ENCODE results near the gene SPTLC1. TPM values are rescaled to one million over a fixed set of nuclear protein-coding genes. Genes with fewer than 3 reads are reported as not detected.

SPTLC1 gene
- total and polyA plus RNA-seq, 2 experiments from 2014 or later = 54.8 to 100 TPM

GRCh38 chr9:92164975-92165374, 49.8 kb upstream of the SPTLC1 start (continued):
- TF ChIP-seq ZNF462 (CRISPR knock-in tag; IDR thresholded peaks at IDR 0.05) = no peak
- TF ChIP-seq POLR2AphosphoS5 (IDR thresholded peaks at IDR 0.05; ENCODE audit: low read depth) = no peak
- TF ChIP-seq EZH2 (IDR thresholded peaks at IDR 0.05; ENCODE audit: low read depth, unreplicated experiment) = no peak
- no peak for TF ChIP-seq STAT1 (IDR thresholded peaks at IDR 0.05; ENCODE audit: unreplicated experiment)
- no peak for TF ChIP-seq ETS1 (IDR thresholded peaks at IDR 0.05)
- TF ChIP-seq EZH2phosphoT487 (IDR thresholded peaks at IDR 0.05; ENCODE audit: unreplicated experiment) = no peak
- no peak for TF ChIP-seq JUNB (IDR thresholded peaks at IDR 0.05; ENCODE audit: unreplicated experiment)
- TF ChIP-seq ZNF331 (CRISPR knock-in tag; IDR thresholded peaks at IDR 0.05; ENCODE audit: low read depth) = no peak

DNA sequence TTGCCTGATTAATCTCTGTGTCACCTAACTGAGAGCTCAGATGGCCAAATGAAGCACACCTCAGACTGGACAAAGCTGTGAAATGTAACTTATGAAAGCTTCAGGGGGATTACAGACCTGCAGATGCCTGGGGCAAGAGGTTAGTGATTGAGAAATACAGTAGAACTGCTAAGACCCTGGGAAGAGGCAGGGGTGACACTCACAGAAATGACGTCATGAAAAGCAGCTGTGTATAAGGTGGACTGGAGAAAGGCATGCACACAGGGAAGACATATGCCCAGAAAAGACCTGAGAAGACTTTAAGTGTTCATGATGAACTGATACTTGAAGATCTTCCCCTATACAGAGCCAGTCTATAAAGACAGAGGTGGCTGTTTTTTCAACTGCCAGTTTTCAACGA, 49.3 kb upstream of the SPTLC1 start:
- Histone ChIP-seq H4K20me1 (replicated peaks; ENCODE audit: insufficient read depth) (no peaks in the 10 kb centered on the region), H3F3A (replicated peaks; ENCODE audit: low read depth) (no peaks in the 10 kb centered on the region), H3K4me3 (no peak overlapping the region), H3K36me3 (ENCODE audit: insufficient read depth) (no peaks in the 10 kb centered on the region), H2AFZ (no peak overlapping the region), H3K27ac (ENCODE audit: low read depth) (no peak overlapping the region), H3K4me2 (no peak overlapping the region), H3K79me2 (replicated peaks; ENCODE audit: insufficient read depth) (no peaks in the 10 kb centered on the region), H3K4me1 (ENCODE audit: insufficient read depth) (no peaks in the 10 kb centered on the region), H3K9me2 (ENCODE audit: insufficient read depth) (no peaks in the 10 kb centered on the region; the same call in 1 of the 2 replicates), H3K27me3 (ENCODE audit: insufficient read depth) (no peaks in the 10 kb centered on the region)
- Mint-ChIP-seq H3K9me3 (no peaks in the 10 kb centered on the region), H3K4me1 (no peaks in the 10 kb centered on the region), H3K36me3 (ENCODE audit: low read depth) (no peaks in the 10 kb centered on the region; the same call in 2 of the 3 replicates), H3K27ac (no peak overlapping the region), H3K27me3 (ENCODE audit: insufficient read depth, low read depth, poor library complexity) (peaks cover 4% of the 10 kb centered on the region), H3K4me3 (no peak overlapping the region)
- no peak for ATAC-seq
- no peak for DNase-seq (ENCODE audit: low spot score)
- TF ChIP-seq STAT1 (IDR thresholded peaks at IDR 0.05; ENCODE audit: unreplicated experiment) = no peak
- TF ChIP-seq, protein P1, sequence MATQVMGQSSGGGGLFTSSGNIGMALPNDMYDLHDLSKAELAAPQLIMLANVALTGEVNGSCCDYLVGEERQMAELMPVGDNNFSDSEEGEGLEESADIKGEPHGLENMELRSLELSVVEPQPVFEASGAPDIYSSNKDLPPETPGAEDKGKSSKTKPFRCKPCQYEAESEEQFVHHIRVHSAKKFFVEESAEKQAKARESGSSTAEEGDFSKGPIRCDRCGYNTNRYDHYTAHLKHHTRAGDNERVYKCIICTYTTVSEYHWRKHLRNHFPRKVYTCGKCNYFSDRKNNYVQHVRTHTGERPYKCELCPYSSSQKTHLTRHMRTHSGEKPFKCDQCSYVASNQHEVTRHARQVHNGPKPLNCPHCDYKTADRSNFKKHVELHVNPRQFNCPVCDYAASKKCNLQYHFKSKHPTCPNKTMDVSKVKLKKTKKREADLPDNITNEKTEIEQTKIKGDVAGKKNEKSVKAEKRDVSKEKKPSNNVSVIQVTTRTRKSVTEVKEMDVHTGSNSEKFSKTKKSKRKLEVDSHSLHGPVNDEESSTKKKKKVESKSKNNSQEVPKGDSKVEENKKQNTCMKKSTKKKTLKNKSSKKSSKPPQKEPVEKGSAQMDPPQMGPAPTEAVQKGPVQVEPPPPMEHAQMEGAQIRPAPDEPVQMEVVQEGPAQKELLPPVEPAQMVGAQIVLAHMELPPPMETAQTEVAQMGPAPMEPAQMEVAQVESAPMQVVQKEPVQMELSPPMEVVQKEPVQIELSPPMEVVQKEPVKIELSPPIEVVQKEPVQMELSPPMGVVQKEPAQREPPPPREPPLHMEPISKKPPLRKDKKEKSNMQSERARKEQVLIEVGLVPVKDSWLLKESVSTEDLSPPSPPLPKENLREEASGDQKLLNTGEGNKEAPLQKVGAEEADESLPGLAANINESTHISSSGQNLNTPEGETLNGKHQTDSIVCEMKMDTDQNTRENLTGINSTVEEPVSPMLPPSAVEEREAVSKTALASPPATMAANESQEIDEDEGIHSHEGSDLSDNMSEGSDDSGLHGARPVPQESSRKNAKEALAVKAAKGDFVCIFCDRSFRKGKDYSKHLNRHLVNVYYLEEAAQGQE (IDR thresholded peaks at IDR 0.05; ENCODE audit: unreplicated experiment) = no peak
- TF ChIP-seq CREB1 (CRISPR knock-in tag; IDR thresholded peaks at IDR 0.05; ENCODE audit: low read depth) = no peak
- TF ChIP-seq NANOG (IDR thresholded peaks at IDR 0.05; ENCODE audit: borderline replicate concordance) = no peak
